ENCODE results near the gene ROGDI. TPM values are rescaled to one million over a fixed set of nuclear protein-coding genes. Genes with fewer than 3 reads are reported as not detected.

The ROGDI gene
- total and polyA plus RNA-seq, 2 of the 13 experiments (the other 11 are each of a cell fraction or from before 2014, with no cell fraction given), result 19.2 to 42.1 TPM

DNA sequence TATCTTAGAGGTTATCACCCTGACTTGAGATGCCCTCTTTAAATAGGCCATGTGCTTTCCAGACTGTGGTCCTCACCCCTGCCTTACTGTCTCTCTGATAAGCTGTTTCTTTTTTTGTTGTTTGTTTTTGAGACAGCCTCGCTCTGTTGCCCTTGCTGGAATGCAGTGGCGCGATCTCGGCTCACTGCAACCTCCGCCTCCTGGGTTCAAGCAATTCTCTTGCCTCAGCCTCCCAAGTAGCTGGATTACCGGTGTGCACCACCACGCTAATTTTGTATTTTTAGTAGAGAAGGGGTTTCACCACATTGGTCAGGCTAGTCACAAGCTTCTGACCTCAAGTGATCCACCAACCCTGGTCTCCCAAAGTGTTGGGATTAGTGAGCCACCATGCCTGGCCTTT lies 13.5 kb downstream of the ROGDI start (continued):
- TF ChIP-seq, protein P1, sequence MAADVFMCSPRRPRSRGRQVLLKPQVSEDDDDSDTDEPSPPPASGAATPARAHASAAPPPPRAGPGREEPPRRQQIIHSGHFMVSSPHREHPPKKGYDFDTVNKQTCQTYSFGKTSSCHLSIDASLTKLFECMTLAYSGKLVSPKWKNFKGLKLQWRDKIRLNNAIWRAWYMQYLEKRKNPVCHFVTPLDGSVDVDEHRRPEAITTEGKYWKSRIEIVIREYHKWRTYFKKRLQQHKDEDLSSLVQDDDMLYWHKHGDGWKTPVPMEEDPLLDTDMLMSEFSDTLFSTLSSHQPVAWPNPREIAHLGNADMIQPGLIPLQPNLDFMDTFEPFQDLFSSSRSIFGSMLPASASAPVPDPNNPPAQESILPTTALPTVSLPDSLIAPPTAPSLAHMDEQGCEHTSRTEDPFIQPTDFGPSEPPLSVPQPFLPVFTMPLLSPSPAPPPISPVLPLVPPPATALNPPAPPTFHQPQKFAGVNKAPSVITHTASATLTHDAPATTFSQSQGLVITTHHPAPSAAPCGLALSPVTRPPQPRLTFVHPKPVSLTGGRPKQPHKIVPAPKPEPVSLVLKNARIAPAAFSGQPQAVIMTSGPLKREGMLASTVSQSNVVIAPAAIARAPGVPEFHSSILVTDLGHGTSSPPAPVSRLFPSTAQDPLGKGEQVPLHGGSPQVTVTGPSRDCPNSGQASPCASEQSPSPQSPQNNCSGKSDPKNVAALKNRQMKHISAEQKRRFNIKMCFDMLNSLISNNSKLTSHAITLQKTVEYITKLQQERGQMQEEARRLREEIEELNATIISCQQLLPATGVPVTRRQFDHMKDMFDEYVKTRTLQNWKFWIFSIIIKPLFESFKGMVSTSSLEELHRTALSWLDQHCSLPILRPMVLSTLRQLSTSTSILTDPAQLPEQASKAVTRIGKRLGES (CRISPR knock-in tag; IDR thresholded peaks at IDR 0.05; ENCODE audit: borderline replicate concordance), result no peak
- TF ChIP-seq, protein P2, sequence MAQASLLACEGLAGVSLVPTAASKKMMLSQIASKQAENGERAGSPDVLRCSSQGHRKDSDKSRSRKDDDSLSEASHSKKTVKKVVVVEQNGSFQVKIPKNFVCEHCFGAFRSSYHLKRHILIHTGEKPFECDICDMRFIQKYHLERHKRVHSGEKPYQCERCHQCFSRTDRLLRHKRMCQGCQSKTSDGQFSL (CRISPR knock-in tag; IDR thresholded peaks at IDR 0.05), result no peak
- TF ChIP-seq ZNF569 (CRISPR knock-in tag; IDR thresholded peaks at IDR 0.05; ENCODE audit: borderline replicate concordance), result no peak
- TF ChIP-seq TEAD3 (CRISPR knock-in tag; optimal IDR thresholded peaks at IDR 0.05; ENCODE audit: borderline replicate concordance), result peak; percentile 33
- TF ChIP-seq HNRNPLL (IDR thresholded peaks at IDR 0.05; ENCODE audit: low read depth, low read length, poor library complexity, severe bottlenecking), result no peak
- no peak for TF ChIP-seq KLF6 (CRISPR knock-in tag; IDR thresholded peaks at IDR 0.05)
- 0 out of 2 replicates have a peak, but pooled peaks have one; percentile 9 for TF ChIP-seq ZNF605 (CRISPR knock-in tag; IDR thresholded peaks at IDR 0.05)
- TF ChIP-seq, protein P3, sequence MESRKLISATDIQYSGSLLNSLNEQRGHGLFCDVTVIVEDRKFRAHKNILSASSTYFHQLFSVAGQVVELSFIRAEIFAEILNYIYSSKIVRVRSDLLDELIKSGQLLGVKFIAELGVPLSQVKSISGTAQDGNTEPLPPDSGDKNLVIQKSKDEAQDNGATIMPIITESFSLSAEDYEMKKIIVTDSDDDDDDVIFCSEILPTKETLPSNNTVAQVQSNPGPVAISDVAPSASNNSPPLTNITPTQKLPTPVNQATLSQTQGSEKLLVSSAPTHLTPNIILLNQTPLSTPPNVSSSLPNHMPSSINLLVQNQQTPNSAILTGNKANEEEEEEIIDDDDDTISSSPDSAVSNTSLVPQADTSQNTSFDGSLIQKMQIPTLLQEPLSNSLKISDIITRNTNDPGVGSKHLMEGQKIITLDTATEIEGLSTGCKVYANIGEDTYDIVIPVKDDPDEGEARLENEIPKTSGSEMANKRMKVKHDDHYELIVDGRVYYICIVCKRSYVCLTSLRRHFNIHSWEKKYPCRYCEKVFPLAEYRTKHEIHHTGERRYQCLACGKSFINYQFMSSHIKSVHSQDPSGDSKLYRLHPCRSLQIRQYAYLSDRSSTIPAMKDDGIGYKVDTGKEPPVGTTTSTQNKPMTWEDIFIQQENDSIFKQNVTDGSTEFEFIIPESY (CRISPR knock-in tag; IDR thresholded peaks at IDR 0.05), result no peak
- TF ChIP-seq FOXP1 (IDR thresholded peaks at IDR 0.05), result no peak
- peak; percentile 2; the same call in 1 of the 2 replicates for TF ChIP-seq FOXP1 (CRISPR knock-in tag; IDR thresholded peaks at IDR 0.05)
- 0 out of 2 replicates have a peak, but pooled peaks have one; percentile 16 for TF ChIP-seq ZMYM2 (CRISPR knock-in tag; IDR thresholded peaks at IDR 0.05)
- peak; percentile 97 for TF ChIP-seq ZNF460 (CRISPR knock-in tag; IDR thresholded peaks at IDR 0.05; ENCODE audit: borderline replicate concordance)
- TF ChIP-seq MTF1 (CRISPR knock-in tag; IDR thresholded peaks at IDR 0.05), result no peak
- TF ChIP-seq ZNF326 (CRISPR knock-in tag; IDR thresholded peaks at IDR 0.05; ENCODE audit: borderline replicate concordance), result no peak
- peak; percentile 28; the same call in 1 of the 2 replicates for TF ChIP-seq ADNP (CRISPR knock-in tag; IDR thresholded peaks at IDR 0.05)
- TF ChIP-seq ATF7-NPFF (CRISPR knock-in tag; IDR thresholded peaks at IDR 0.05; ENCODE audit: low read depth), result 0 out of 2 replicates have a peak, but pooled peaks have one; percentile 22
- TF ChIP-seq ZNF891 (CRISPR knock-in tag; IDR thresholded peaks at IDR 0.05), result no peak
- TF ChIP-seq FOXJ3 (CRISPR knock-in tag; IDR thresholded peaks at IDR 0.05; ENCODE audit: borderline replicate concordance), result 0 out of 2 replicates have a peak, but pooled peaks have one; percentile 6
- TF ChIP-seq, protein P4, sequence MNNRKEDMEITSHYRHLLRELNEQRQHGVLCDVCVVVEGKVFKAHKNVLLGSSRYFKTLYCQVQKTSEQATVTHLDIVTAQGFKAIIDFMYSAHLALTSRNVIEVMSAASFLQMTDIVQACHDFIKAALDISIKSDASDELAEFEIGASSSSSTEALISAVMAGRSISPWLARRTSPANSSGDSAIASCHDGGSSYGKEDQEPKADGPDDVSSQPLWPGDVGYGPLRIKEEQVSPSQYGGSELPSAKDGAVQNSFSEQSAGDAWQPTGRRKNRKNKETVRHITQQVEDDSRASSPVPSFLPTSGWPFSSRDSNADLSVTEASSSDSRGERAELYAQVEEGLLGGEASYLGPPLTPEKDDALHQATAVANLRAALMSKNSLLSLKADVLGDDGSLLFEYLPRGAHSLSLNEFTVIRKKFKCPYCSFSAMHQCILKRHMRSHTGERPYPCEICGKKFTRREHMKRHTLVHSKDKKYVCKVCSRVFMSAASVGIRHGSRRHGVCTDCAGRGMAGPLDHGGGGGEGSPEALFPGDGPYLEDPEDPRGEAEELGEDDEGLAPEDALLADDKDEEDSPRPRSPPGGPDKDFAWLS (CRISPR knock-in tag; IDR thresholded peaks at IDR 0.05; ENCODE audit: borderline replicate concordance), result no peak
- 0 out of 2 replicates have a peak, but pooled peaks have one; percentile 45 for TF ChIP-seq KDM1A (CRISPR knock-in tag; IDR thresholded peaks at IDR 0.05)
- TF ChIP-seq ZSCAN21 (CRISPR knock-in tag; IDR thresholded peaks at IDR 0.05; ENCODE audit: borderline replicate concordance), result no peak
- no peak for TF ChIP-seq ZNF550 (CRISPR knock-in tag; IDR thresholded peaks at IDR 0.05; ENCODE audit: borderline replicate concordance)
- TF ChIP-seq HDAC1 (CRISPR knock-in tag; IDR thresholded peaks at IDR 0.05), result 0 out of 2 replicates have a peak, but pooled peaks have one; percentile 29
- TF ChIP-seq ZSCAN31 (CRISPR knock-in tag; IDR thresholded peaks at IDR 0.05; ENCODE audit: low read depth), result no peak
- no peak for TF ChIP-seq ATRX (CRISPR knock-in tag; IDR thresholded peaks at IDR 0.05; ENCODE audit: borderline replicate concordance)
